ENCODE data around the gene NKAIN2.

- TF ChIP-seq, protein P1, sequence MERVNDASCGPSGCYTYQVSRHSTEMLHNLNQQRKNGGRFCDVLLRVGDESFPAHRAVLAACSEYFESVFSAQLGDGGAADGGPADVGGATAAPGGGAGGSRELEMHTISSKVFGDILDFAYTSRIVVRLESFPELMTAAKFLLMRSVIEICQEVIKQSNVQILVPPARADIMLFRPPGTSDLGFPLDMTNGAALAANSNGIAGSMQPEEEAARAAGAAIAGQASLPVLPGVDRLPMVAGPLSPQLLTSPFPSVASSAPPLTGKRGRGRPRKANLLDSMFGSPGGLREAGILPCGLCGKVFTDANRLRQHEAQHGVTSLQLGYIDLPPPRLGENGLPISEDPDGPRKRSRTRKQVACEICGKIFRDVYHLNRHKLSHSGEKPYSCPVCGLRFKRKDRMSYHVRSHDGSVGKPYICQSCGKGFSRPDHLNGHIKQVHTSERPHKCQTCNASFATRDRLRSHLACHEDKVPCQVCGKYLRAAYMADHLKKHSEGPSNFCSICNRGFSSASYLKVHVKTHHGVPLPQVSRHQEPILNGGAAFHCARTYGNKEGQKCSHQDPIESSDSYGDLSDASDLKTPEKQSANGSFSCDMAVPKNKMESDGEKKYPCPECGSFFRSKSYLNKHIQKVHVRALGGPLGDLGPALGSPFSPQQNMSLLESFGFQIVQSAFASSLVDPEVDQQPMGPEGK (tag by site-specific recombination; IDR thresholded peaks at IDR 0.05), result no peak
- TF ChIP-seq, protein P2, sequence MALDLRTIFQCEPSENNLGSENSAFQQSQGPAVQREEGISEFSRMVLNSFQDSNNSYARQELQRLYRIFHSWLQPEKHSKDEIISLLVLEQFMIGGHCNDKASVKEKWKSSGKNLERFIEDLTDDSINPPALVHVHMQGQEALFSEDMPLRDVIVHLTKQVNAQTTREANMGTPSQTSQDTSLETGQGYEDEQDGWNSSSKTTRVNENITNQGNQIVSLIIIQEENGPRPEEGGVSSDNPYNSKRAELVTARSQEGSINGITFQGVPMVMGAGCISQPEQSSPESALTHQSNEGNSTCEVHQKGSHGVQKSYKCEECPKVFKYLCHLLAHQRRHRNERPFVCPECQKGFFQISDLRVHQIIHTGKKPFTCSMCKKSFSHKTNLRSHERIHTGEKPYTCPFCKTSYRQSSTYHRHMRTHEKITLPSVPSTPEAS (tag by site-specific recombination; IDR thresholded peaks at IDR 0.05), result no peak
- TF ChIP-seq KLF9 (tag by site-specific recombination; IDR thresholded peaks at IDR 0.05; ENCODE audit: low read depth) (no peak), ZEB2 (tag by site-specific recombination; IDR thresholded peaks at IDR 0.05) (no peak), ZBTB49 (tag by site-specific recombination; IDR thresholded peaks at IDR 0.05; ENCODE audit: low read depth) (no peak), ZBTB10 (tag by site-specific recombination; IDR thresholded peaks at IDR 0.05) (no peak)
- TF ChIP-seq, protein P3, sequence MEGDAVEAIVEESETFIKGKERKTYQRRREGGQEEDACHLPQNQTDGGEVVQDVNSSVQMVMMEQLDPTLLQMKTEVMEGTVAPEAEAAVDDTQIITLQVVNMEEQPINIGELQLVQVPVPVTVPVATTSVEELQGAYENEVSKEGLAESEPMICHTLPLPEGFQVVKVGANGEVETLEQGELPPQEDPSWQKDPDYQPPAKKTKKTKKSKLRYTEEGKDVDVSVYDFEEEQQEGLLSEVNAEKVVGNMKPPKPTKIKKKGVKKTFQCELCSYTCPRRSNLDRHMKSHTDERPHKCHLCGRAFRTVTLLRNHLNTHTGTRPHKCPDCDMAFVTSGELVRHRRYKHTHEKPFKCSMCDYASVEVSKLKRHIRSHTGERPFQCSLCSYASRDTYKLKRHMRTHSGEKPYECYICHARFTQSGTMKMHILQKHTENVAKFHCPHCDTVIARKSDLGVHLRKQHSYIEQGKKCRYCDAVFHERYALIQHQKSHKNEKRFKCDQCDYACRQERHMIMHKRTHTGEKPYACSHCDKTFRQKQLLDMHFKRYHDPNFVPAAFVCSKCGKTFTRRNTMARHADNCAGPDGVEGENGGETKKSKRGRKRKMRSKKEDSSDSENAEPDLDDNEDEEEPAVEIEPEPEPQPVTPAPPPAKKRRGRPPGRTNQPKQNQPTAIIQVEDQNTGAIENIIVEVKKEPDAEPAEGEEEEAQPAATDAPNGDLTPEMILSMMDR (tag by site-specific recombination; IDR thresholded peaks at IDR 0.05), result no peak
These were observed 916.2 kb downstream of the NKAIN2 start for GRCh38 chr6:124719913-124720312.
